PC-3 (cell line): ENCODE results near the gene ZNF441.

Experiments
- EZH2phosphoT487 ChIP-seq: fragments of 300-600 bp; sonication (generic); IDR thresholded peaks from 2 replicates; pipeline ENCODE4 v1.6.1; 2018; ENCODE audit warnings: mild to moderate bottlenecking, antibody characterized with exemption, low read length, borderline replicate concordance
- TF ChIP-seq, protein P1 (sequence below): fragments of 300-600 bp; sonication (generic); conservative IDR thresholded peaks from 2 replicates; pipeline ENCODE4 v1.5.1; 2017; ENCODE audit warnings: antibody characterized with exemption, low read depth, mild to moderate bottlenecking, low read length

GRCh38 chr19:11833541-11833940, 66.7 kb downstream of the ZNF441 start:
- TF ChIP-seq, protein P1, sequence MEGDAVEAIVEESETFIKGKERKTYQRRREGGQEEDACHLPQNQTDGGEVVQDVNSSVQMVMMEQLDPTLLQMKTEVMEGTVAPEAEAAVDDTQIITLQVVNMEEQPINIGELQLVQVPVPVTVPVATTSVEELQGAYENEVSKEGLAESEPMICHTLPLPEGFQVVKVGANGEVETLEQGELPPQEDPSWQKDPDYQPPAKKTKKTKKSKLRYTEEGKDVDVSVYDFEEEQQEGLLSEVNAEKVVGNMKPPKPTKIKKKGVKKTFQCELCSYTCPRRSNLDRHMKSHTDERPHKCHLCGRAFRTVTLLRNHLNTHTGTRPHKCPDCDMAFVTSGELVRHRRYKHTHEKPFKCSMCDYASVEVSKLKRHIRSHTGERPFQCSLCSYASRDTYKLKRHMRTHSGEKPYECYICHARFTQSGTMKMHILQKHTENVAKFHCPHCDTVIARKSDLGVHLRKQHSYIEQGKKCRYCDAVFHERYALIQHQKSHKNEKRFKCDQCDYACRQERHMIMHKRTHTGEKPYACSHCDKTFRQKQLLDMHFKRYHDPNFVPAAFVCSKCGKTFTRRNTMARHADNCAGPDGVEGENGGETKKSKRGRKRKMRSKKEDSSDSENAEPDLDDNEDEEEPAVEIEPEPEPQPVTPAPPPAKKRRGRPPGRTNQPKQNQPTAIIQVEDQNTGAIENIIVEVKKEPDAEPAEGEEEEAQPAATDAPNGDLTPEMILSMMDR = no peak
- no peak for TF ChIP-seq EZH2phosphoT487
